GM21786 (cell line): Measurements from ENCODE around the gene MGAT1.
"Not testable (repeated sequence)": the region's sequence is repeated elsewhere in the genome, so short reads cannot be mapped to it uniquely, and the experiment has no call there.

ENCODE experiments used
- ATAC-seq: cut with Tn5 transposase; IDR thresholded peaks from one replicate; pipeline ENCODE4 v1.9.1; 2021; ENCODE audit not compliant: unreplicated experiment

Gene MGAT1

DNA sequence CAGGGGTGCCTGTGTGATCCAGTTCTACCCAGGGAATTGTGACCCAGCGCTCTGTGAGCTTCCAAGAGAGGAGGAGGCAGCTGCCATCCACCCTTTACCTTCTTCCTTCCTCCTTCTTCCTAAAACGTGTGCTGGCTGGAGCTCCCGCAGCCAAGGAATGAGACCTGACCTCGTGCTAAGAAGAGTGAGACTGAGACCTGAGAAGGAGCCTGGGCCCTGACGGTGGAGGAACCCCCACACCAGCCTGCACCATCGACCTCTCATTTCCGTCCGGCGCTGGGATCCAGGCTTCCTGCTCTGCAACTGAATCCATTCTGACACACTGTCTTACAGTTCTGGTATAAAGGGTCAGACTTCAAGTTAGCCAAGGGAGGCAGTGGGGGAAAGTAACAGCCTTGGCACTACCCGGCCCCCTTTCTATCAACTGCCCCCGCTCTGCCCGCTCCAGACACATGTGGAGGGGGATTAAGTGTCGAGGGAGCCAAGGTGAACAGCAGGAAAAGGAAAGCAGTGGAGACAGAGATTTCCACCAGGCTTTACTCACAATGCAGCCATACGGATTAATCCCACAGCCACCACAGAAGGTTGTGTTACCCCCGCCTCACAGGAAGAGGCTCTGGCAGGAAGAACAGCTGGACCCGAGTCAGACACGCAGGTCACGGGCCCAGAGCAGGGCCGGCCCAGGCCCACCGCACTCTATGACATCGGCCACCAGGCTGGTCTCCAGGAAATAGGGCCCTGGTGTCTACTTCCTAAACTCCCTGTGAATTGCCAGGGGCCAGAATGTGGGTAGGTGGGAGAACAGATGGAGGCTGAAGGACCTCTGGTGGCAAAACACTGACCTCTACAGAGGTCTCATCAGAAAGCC, 15.8 kb downstream of the MGAT1 start:
- no peak for ATAC-seq

DNA sequence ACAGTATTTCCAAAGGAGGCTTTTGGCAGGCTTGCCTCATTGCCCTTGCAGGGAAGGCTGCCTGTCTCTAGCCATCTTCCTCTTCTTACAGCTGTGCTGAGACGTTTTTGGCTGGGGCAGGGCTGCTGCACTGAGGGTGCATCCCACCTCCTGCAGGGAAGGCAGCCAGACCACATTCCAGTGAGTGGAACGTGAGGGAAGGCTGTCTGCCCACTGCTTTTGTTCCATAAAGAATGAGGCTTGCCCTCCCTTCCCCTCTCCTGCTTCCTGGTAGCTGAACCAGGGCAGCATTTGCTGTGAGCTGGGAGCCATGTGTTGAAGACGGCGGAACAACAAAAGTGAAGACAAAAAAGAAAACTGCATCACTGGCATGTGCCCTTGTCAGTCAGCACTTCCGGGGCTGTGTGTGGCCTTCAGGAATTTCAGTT, 16.8 kb downstream of the MGAT1 start:
- ATAC-seq, result no peak

DNA sequence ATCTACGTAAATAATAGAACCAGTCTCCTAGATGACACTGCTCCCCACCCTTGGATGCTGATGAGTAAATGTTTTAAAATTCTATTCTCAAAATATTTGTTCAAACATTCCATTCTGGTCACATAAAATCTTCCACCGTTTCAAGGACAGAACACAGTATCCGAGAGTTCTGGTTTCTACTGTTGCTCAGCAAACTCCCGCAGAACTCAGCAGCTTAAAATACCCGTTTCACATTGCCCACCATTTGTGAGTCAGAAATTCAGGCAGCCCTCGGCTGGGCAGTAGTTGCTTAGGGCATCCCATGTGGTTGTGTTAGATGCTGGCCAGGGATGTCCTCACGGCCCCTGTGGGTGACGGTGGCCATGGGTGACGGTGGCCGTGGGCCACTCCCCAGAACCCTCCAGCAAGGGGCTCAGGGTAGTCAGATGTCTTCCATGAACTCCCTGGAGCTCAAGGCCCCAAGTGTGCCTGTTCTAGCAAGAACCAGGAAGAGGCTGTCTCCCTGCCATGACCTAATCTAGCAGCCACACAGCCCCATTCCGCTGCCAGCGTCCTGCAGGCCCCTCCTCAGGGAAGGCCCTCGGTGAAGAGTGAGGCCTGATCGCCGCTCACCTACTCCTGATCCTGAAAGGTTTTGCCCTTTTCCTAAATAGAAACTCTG, 17.4 kb downstream of the MGAT1 start:
- ATAC-seq, result no peak

DNA sequence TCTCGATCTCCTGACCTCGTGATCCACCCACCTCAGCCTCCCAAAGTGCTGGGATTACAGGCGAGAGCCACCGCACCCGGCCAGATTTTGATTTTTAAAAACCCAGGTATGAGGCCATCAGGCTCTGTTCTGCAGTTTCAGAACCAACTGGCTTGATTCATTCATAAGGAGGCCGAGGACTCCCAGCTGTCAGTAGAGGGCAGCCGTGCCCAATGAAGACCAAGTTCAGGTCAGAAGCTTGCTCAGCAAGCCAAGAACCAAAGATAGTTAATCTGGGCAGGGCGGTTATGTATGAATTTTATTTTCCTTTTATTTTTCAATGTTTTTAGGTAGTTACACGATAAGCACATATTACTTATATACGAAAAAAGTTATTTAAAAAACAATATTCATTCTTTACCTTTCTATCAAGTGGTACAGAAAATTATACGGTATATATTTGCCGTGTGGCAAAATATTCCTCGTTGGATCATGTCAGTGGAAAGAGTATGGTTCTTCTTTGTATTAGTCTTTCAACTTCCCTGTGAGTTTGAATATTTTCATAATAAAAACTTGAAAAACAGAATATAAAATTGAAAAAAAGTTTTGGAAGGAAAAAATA, 18.0 kb downstream of the MGAT1 start:
- no peak for ATAC-seq

DNA sequence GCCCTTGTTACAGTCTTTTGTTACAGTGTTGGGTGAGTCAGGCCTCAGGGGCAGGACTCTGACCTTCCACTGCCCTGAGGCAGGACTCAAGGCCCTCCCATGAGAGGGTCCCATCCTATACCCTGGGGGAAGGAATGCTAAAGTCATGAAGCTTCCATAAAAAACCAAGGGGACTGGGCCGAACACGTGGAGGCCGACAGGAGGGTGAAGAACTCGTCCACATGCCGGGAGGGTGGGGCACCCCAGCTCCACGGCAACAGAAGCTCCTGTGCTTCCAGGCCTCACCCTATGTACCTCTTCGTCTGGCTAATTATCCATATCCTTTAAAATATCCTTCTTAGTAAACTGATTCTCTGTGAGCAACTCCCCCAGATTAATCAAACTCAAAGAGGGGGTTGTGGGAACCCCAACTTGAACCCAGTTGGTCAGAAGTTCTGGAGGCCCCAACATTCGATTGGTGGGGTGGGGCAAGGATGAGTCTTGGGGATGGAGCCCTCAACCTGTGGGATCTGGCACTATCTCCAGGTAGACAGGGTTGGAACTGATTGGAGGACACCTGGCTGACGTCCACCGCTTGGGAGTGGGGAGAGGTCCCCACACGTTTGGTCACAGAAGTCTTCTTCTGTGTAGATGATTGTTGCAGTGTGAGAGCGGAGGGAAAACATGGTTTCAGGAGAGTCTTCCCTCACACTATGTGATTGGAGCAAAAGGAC, 19.1 kb downstream of the MGAT1 start:
- no peak for ATAC-seq

DNA sequence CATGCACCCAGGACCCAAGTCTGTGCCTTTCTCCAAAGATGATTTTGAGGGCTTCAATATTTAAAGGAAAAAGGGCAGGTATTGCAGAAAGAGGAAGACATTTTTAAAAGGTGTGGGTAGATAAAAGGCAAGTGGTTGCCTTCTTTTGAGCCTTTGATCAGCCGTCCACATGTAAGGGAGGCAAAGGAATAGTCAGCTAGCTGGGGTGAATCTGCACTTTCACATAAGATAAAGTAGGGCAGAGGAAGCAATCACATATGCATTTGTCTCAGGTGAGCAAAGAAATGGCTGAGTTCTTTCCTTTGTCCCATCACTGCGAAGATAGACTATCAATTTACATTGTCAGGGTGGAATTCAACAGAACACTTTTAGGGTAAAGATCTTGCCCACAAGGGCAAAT, 19.9 kb downstream of the MGAT1 start:
- no peak for ATAC-seq

DNA sequence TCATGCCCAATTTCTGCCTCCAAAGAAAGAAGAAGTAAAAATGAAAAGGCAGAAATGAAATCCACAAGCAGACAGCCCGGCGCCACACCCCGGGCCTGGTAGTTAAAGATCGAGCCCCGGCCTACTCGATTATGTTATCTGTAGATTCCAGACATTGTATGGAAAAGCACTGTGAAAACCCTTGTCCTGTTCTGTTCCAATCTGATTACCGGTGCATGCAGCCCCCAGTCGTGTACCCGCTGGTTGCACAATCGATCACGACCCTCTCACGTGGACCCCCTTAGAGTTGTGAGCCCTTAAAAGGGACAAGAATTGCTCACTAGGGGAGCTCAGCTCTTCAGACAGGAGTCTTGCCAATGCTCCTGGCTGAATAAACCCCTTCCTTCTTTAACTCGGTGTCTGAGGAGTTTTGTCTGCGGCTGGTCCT, 20.7 kb downstream of the MGAT1 start:
- ATAC-seq, result not testable (repeated sequence)

DNA sequence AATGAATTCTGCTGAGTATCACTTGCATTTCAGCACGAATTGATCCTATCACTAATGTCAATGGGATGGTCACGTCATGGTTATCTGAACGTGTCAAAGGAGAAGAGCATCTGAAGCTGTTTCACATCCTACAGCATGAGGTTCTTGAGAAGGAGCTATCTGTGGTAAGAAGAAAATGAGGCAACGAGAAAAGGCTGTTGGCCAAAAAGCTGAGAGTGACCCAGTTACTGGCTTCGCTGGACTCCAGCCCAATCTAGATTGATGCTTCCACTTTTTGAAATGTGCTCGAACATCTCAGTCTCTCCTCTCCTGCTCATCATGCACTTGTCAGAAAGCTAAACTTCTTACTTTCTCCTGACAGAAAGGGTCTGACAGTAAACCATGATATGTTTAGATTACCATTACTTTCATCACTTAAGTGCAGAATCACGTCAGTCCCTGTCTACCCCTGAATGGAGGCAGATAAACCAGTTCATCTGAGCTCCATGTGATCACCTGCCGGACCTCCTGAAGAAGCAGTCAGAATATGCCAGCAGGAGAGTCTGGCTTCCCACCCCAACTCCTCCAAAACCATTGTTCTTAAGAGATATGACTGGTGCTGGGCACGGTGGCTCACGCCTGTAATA, 22.5 kb downstream of the MGAT1 start:
- no peak for ATAC-seq

DNA sequence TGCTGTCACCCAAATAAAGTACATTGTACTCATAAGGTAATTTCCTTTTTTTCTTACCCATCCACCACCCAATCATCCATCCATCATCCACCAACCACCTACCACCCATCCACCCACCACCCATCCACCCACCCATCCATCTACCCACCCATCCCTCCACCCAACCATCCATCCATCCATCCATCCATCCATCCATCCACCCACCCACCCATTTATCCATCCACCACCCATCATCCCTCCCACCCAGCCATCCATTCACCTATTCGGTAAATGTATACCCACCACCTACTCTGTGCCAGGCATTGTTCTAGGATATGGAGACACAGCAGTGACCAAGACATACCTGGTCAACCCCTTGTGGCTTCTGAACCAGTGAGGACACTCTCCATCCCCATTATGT, 25.1 kb downstream of the MGAT1 start:
- no peak for ATAC-seq

DNA sequence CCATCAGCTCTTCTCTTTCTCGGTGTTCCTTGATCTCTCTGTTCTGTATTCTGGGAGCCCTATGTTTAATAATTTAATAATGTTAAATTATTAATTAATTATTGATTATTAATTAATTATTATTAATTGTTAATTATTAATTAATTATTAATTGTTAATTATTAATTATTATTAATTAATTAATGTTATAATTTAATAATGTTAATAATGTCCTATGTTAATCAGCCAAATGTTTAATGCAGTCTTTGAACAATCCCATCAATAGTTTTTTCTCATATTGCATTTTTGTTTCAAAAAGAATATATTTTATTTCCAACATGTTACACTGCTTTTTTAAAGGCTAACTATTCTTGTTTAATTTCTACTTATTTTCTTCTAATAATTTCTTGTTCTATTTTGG, 26.2 kb downstream of the MGAT1 start:
- ATAC-seq, result no peak

DNA sequence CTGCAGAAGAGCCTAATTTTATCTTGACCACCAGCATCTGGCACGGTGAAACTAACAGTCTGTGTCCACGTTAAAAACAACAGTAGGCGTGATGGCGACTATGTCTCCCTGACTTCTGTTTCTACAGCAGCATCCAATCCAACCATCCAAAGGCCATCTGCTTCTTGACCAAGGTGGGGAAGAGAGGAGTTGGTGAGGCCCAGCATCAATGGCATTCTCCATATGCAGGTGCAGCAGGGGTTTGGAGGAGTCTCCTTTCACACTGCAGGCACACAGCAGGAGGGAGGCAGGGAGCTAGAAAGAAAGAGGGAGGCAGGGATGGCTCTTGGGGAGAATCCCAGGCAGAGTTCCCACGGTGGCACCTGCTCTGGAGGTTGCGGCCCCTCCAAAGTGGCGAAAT, 27.0 kb downstream of the MGAT1 start:
- ATAC-seq, result no peak

DNA sequence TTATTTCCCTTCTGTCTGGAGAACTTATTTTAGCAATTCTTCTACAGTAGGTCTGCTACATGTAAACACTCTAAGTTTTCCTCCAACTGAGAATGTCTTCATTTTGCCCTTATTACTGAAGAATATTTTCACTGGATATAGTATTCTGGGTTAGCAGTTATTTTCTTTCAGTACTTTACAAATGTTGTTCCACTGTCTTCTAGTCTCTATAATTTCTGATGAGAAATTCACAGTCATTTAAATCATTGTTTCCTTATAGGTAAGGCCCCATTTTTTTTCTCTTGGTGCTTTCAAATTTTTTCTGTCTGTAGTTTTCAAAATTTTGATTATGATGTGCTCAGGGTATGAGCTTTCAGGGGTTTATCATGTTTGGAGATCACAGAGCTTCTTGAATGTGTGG, 30.8 kb downstream of the MGAT1 start:
- no peak for ATAC-seq

DNA sequence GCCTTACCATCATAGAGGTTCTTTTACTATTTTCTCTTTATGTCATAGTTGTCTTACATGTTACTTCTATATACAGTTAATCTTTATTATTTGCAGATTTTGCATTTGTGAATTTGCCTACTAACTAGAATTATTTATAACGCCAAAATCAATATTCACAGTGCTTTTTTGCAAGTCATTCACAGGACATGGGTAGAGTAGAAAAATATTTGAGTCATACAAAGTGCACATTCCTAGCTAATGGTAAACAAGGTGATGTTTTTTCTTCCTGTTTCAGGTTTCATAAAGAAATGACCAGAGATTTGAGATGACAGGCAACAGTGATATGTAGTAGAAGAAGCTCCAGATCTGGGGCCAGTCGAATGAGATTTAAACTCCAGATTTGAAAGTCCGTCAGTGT, 32.8 kb downstream of the MGAT1 start:
- no peak for ATAC-seq

DNA sequence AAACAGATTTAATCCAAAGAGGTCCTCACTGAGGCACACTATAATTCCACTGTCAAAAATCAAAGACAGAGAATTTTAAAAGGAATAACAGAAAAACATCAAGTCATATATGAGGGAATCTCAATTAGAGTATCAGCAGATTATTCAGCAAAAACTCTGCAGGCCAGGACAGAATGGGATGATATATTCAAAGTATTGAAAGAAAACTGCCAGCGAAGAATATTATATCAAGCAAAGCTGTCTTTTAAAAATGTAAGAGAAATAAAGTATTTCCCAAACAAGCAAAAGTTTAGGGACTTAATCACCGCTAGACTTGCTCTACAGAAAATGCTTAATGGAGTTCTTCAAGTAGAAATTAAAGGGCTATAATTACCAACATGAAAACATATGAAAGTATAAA, 47.0 kb downstream of the MGAT1 start:
- ATAC-seq, result no peak

DNA sequence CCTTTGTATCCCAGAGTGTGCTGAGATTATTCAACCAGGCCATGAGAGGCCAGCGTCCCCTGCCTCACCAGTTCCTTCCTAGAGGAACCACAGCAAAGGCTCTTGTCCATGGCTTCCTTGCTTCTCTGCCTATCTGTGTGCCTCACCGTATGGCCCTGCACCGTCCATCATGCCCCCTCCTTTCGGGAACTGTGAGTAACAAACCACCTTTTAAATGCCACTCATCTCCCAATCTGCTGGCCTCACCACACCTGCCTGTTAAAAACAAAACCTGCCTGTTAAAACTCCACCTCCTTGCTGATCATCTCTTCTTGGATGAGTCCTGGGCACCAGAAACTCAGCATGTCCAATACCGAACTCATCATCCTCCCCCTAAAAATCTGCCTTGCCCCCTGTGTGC, 58.4 kb downstream of the MGAT1 start:
- no peak for ATAC-seq

DNA sequence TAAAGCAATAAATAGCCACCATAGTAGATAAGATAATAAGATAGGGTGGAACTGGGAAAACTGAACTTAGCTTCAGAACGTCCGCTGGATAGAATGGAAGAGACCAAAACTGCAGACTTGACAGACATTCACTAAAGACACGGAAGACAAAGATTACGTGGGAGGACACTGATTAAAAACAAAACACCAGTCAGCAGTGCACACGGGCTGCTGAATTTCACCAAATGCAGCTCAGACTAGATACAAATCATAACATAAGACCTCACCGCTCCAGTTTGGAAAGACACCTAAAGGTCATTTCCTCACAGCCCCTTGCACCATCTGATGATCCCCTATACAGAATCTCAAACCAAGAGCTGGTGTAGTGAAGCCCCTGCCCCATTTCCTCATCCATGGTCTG, 59.9 kb downstream of the MGAT1 start:
- no peak for ATAC-seq

DNA sequence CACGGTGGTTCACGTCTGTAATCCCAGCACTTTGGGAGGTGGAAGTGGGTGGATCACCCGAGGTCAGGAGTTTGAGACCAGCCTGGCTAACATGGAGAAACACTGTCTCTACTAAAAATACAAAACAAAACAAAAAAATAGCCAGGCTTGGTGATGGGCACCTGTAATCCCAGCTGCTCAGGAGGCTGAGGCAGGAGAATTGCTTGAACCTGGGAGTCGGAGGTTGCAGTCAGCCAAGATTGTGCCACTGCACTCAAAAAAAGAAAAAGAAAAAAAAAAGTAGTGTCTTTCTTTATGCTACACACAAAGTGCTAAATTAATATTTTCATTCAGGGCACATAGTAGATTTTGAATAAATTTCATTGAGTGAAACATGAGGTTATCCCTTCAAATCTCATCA, 61.7 kb downstream of the MGAT1 start:
- not testable (repeated sequence) for ATAC-seq

DNA sequence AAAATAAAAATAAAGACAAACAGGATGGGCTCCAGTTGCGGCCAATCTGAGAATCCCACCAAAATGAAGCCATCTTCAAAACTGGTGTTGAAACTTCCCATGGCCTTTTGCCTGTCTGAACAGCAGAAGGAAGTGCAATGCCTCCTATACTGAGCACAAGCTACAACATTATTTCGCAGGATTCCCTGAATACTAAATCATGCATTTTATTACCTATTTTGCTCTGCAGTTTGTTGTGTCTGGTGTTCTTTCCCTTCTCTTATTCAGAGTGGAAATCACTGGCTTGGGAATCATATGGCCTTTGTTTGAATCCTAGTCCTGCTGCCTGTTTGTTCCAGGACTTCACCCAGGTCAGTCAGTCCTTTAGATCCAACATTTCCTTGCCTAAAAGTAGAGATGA, 62.6 kb downstream of the MGAT1 start, which contains the start of gene OR2Y1:
Gene OR2Y1, minus strand, starts transcription at position 101 of the 400 bp plus-strand sequence. Its CDS starts 0 bp downstream, at position 101.
- ATAC-seq, result no peak

DNA sequence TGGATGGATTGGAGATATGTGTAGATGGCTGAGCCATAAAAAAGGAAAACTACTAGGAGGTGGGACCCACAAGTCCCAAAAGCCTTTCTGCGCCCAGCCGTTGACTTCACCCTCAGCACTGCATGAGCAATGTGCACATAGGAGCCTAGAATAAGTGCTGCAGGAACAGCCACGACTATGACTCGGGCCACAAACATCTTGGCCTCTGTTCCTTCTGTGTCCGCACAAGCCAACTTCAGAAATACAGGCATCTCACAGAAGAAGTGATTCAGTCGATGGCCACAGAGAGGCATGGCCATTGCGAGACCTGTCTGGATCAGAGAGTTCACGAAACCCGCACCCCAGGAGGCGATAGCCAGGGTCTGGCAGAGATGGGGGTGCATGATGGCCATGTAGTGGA, 63.3 kb downstream of the MGAT1 start:
- no peak for ATAC-seq

DNA sequence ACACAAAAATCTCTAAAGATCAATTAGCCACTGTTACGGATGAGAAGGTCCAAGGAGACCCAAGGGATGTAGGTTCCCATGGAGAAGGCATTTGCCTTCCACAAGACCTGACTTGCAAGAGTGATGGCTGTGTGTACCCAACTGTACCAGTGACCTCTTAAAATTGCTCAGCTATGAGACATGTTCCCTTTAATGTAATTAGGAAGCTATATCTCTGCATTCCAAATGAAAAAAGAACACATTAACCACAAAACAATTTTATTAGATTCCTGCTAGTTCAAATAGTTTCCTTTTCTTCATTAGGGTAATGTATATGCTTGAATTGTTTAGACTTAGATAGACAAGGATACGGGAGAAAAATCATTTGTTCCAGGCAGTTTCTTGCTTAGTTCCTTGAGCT, 66.1 kb downstream of the MGAT1 start:
- no peak for ATAC-seq
